Stimulated activated CD4-positive, alpha-beta T cell treated with anti-CD3 and anti-CD28 coated beads, Interleukin-2, amount 100 ng/mL, for 4 hours (primary cell): Measurements from ENCODE around the gene VAMP8.

Experiments
- DNase-seq: peaks from one replicate; pipeline ENCODE4 v3.0.0-alpha.2; 2020; ENCODE audit warnings: low read depth

VAMP8 gene

GRCh38 chr2:85619617-85620016 lies 42.2 kb downstream of the VAMP8 start:
- DNase-seq: no peak

GRCh38 chr2:85621338-85621737 lies 44.0 kb downstream of the VAMP8 start:
- no peak for DNase-seq

GRCh38 chr2:85623991-85624390 lies 46.6 kb downstream of the VAMP8 start:
- DNase-seq: no peak

GRCh38 chr2:85628658-85629057 lies 51.3 kb downstream of the VAMP8 start:
- DNase-seq: no peak

GRCh38 chr2:85631316-85631715 lies 53.9 kb downstream of the VAMP8 start:
- DNase-seq: no peak
